ENCODE results near the gene ZNF684. TPM values are rescaled to one million over a fixed set of nuclear protein-coding genes. Genes with fewer than 3 reads are reported as not detected.

Gene ZNF684
- 2.8 and 3.7 TPM in 2 replicates for total RNA-seq

GRCh38 chr1:40531381-40532061 is at the start of gene ZNF684:
Gene ZNF684, plus strand, starts transcription at chr1:40531637. Its CDS starts 1,530 bp downstream, at chr1:40533167.

GRCh38 chr1:40508375-40509341 is 22.8 kb upstream of the ZNF684 start, which contains the start of gene EXO5:
Gene EXO5, plus strand, starts transcription at chr1:40508767. Its CDS starts 5,778 bp downstream, at chr1:40514545.

Small RNA genes within 50 kb of the gene (small RNA-seq; reads per million reads assigned to genes)
- not detected for gene AL356379.1

Other genes with a start within 250 kb of the ZNF684 start
- 2.7 and 4.4 TPM in 2 replicates for gene COL9A2, start 214.4 kb upstream of the ZNF684 start, total RNA-seq
- gene SMAP2, start 157.9 kb upstream of the ZNF684 start, total RNA-seq = 21.1 and 24.8 TPM in 2 replicates
- gene ZFP69B, start 81.2 kb upstream of the ZNF684 start, total RNA-seq = 1.9 and 2.3 TPM in 2 replicates
- gene ZFP69, start 54.3 kb upstream of the ZNF684 start, total RNA-seq = 4.1 and 4.4 TPM in 2 replicates
- gene EXO5, start 22.9 kb upstream of the ZNF684 start, total RNA-seq = 10.7 and 11.0 TPM in 2 replicates
- 0.36 and 0.81 TPM in 2 replicates for gene RIMS3, start 134.0 kb downstream of the ZNF684 start, total RNA-seq
- 25.1 and 29.2 TPM in 2 replicates for gene NFYC, start 160.1 kb downstream of the ZNF684 start, total RNA-seq